D721Med (cell line): ENCODE data around the gene HAUS5.

ENCODE experiments used
- DNase-seq: peaks from one replicate; pipeline ENCODE4 v3.0.0; 2011; ENCODE audit warnings: low spot score; ENCODE audit not compliant: insufficient read length
- FAIRE-seq: peaks from 2 replicates; lab custom pipeline; 2011; peaks lifted over from hg19 to GRCh38; lab: Jason Lieb, UNC
- CTCF ChIP-seq: IDR thresholded peaks from 2 replicates; pipeline ENCODE4 v1.5.1; 2012; ENCODE audit warnings: mild to moderate bottlenecking, control low read depth; ENCODE audit not compliant: insufficient read depth; ENCODE audit errors: missing control alignments

HAUS5 gene

GRCh38 chr19:35636651-35637050 is 24.1 kb downstream of the HAUS5 start:
- DNase-seq = no peak
- FAIRE-seq = no peak
- TF ChIP-seq CTCF = no peak

DNA sequence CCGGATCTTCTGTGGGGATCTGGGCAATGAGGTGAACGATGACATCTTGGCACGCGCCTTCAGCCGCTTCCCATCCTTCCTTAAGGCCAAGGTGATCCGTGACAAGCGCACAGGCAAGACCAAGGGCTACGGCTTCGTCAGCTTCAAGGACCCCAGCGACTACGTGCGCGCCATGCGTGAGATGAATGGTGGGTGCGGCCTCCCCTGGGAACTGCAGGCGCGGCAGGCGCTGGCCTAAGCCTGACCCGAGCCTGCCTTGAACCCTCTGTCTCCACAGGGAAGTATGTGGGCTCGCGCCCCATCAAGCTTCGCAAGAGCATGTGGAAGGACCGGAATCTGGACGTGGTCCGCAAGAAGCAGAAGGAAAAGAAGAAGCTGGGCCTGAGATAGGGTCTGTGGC is 24.6 kb downstream of the HAUS5 start:
- FAIRE-seq (no peak), DNase-seq (no peak)
- no peak for TF ChIP-seq CTCF

- no peak for TF ChIP-seq CTCF
- DNase-seq = no peak
- FAIRE-seq = no peak
Observed at GRCh38 chr19:35639321-35639639, 26.7 kb downstream of the HAUS5 start.

DNA sequence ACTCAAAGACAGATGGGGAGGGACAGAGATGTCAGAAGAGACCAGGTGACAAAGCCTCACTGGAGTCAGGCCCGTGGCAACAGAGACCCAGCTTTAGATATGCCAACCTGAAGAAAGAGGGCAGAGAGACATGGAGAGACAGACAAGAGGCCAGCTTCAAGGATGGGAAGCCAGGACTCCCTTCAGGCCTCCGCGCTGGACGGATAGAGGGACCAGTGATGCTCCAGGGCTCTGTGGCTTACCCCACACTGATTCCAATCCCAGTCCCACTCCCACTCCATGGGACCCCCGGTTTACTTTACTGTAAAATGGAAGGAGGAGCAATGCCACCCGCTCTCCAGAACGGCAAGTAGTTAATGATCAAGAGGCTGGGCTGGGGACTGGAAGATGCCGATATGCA is 27.3 kb downstream of the HAUS5 start:
- no peak for FAIRE-seq
- DNase-seq = no peak
- no peak for TF ChIP-seq CTCF

DNA sequence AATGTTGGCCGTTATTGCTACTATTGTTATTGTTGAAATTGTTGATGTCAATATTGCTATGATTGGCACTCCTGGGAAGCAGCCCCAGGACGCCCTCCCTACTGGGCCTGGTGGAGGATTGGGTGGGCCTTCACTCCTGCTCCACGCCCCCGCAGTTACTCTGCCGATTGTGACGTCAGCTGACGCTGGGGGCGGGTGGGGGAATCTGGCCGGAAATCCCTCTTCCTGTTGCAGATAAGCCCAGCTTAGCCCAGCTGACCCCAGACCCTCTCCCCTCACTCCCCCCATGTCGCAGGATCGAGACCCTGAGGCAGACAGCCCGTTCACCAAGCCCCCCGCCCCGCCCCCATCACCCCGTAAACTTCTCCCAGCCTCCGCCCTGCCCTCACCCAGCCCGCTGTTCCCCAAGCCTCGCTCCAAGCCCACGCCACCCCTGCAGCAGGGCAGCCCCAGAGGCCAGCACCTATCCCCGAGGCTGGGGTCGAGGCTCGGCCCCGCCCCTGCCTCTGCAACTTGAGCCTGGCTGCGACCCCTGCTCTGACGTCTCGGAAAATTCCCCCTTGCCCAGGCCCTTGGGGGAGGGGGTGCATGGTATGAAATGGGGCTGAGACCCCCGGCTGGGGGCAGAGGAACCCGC is 29.1 kb downstream of the HAUS5 start, which contains the start of gene ETV2:
TSS of gene ETV2 (plus strand) at position 231 of the 637 bp plus-strand sequence. CDS start 716 bp downstream, outside the sequence.
- no peak for TF ChIP-seq CTCF
- DNase-seq (no peak), FAIRE-seq (no peak)

DNA sequence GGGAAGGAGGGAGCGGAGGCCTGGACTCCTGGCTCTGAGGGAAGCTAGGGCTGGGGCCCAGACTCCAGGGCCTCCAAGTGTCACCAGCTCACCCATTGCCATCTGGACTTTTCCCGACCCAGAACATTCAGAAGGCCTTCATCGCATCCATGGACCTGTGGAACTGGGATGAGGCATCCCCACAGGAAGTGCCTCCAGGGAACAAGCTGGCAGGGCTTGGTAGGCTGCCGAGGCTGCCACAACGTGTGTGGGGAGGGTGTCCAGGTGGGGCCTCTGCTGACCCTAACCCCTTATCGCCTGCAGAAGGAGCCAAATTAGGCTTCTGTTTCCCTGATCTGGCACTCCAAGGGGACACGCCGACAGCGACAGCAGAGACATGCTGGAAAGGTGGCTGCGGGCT is 29.8 kb downstream of the HAUS5 start:
- FAIRE-seq (no peak), DNase-seq (no peak)
- TF ChIP-seq CTCF = no peak

- FAIRE-seq = no peak
- no peak for DNase-seq
- TF ChIP-seq CTCF = no peak
Observed at GRCh38 chr19:35642798-35643254, 30.3 kb downstream of the HAUS5 start.
